Fibroblast of skin of right quadriceps (primary cell): ENCODE data around the gene KCNK10.

Source experiments
- DNase-seq: peaks from one replicate; pipeline ENCODE4 v3.0.0-alpha.2; 2013

The KCNK10 gene

DNA sequence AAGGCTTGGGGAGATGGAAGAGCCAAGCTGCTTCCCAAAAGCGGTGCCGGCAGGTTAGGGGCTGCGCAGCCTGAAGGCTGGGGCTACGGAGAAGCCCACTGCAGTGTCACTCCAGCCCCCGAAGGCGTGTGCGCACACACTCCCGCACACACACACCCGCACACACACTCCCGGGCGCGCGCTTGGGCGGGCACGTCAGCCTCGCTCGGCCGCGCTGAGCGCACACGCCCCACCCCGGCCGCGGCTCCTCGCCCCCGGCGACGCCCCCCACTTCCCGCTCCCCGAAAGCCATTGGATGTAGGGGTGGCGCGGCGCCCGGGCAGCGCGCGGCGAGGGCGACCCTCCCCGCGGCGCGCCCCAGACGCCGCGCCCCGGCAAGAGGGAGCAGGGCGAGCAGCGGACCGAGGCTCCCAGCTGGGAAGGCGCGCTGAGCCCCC lies at the start of gene KCNK10:
KCNK10 (minus strand) TSS at position 184 of the 437 bp plus-strand sequence. CDS start 471 bp downstream, outside the sequence.
- DNase-seq = no peak

- no peak for DNase-seq
Measured at GRCh38 chr14:88369496-88369895, 46.4 kb upstream of the KCNK10 start.

DNA sequence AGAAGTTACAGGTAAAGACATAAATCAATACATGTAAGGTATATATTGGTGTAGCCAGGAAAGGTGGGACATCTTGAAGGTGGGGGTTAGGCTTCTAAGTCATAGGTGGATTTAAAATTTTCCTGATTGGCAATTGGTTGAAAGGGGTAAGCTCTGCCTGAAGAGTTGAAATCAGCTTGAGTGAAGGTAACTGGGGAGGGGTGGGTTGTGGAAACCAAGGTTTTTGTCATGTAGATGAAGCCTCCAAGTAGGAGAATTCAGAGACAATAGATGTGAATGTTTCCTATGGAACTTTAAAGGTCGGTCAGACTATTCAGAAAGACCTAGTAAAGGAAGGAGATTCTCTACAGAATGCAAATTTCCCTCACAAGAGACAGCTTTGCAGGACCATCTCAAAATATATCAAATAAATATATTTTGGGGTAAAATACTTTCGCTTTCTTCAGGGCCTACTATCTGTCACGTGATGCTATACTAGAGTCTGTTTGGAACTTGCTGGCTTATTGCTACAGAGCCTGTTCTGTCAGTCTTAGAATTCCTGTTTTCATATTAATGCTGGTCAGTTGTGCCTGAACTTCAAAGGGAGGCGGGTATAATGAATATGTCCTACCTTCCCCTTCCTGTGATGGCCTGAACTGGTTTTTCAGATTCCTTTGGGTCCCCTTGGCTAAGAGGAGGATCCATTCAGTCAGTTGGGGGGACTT lies 41.8 kb upstream of the KCNK10 start:
- DNase-seq = no peak

DNA sequence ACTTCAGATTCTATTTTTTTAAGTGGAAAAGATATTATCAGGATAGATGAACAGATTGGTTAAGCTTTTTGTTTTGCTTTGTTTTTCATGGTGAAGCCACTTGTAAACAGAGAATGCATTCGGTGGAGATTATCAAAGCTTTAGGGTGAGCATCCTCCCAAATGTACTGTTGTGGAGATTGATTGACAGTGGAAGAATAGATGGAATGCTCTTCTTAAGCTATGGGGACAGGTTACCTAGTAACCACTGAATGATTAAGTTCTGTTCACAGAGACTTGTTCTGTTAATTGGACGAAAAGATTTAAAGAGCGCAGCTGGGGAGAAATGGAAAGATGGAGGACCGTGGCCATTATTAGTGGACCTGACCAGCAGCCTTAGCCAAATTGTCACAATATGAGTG lies 40.6 kb upstream of the KCNK10 start:
- no peak for DNase-seq

GRCh38 chr14:88359500-88359899 lies 36.4 kb upstream of the KCNK10 start:
- DNase-seq = no peak

DNA sequence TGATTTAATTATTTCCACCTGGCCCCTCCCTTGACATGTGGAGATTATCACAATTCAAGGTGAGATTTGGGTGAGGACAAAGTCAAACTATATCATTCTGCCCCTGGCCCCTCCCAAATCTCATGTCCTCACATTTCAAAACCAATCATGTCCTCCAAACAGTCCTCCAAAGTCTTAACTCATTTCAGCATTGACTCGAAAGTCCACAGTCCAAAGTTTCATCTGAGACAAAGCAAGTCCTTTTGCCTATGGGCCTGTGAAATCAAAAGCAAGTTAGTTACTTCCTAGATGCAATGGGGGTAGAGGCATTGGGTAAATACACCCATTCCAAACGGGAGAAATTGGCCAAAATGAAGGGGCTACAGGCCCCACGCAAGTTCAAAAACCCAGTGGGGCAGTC lies 31.3 kb upstream of the KCNK10 start:
- DNase-seq = no peak

DNA sequence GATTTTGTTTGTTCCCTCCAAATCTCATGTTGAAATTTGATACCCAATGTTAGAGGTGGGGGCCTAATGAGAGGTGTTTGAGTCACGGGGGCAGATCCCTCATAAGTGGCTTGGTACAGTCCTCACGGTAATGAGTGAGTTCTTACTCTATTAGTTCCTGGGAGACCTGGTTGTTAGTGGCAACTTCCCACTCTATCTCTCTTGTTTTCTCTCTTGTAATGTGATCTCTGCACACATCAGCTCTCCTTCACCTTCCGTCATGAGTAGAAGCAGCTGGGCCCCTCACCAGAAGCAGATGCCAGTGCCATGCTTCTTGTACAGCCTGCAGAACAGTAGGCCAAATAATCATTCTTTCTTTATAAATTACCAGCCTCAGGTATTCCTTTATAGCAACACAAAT lies 29.6 kb upstream of the KCNK10 start:
- DNase-seq = no peak

- no peak for DNase-seq
Measured at GRCh38 chr14:88351966-88352691, 29.1 kb upstream of the KCNK10 start.

DNA sequence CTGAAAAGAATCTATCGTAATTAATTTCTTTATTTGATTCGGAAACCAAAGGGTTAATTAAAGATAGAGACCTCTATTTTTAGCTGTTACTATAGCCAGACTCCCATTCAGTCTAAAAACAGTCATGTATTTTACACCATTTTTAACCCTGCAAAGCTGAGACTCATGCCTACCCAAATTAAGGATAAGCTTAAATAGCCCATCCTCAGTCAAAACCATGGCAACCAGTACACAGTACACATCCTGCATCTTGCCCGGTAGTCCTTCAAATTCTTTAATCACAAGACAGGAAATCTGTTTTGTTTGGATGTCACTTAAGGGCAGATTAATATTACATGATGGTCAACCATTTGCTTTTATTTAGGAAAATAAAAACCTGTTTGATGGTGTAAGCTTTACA lies 25.5 kb upstream of the KCNK10 start:
- no peak for DNase-seq

DNA sequence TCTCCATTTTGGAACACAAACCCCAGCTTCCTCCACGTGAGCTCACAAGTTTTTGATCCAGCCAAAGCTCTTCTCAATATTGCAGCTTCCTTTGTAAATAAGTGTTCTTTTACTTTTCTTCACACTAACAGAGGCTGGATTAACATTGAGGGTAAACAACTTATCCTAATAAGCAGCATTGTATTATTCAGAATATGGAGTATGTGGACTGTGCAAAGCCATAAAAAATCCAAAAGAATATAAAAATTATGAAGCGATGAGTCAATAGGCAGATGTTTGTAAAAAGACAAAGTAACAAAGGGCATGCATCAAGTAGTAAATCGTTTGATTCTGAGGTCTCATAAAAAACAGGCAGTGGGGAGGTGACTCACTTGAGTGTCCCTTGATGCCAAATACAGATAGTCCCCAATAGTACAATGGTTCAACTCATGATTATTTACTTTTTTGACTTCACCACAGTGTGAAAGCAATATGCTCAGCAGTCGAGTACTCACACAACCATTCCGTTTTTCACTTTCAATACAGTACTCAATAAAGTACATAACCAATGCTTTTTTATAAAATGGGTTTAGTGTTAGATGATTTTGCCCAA lies 23.1 kb upstream of the KCNK10 start:
- no peak for DNase-seq

DNA sequence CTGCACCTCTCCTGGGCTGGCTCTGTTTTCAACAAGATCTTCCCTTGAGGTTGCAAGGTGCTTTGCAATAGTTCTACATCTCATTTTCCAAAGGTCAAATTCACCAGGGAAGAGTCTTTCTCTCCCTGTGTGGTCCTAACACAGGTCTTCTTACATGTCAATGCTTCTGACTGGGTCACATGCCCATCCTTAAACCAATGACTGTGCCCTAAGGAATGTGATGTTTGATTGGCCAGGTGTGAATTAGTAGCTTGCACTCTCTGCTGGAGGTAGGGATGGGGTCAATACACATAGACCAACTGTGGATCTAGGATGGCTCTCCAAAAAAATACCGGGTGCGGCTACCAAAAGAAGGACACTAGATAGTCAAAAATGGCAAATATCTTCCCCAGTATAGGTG lies 19.9 kb upstream of the KCNK10 start:
- DNase-seq = no peak

GRCh38 chr14:88340357-88340756 lies 17.3 kb upstream of the KCNK10 start:
- DNase-seq = no peak

GRCh38 chr14:88333036-88333435 lies 10.0 kb upstream of the KCNK10 start:
- DNase-seq = no peak

DNA sequence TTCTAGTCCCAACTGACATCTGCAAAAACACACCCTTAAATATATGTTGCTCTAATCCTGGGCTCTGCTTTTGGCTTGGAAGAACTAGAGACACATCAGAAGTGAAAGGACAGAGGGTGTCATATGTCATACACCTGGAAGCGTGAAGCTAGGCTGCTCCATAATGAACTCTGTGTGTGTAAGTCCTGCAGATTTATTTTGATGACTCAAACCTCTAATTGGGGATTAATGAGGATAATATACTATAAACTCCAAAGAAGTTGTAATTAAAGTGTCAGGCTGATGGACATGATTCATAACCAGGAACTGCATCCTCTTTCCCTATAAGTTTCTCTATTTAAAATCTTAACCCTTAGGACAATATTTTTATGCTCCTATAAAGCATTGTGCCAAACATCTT lies 4.4 kb upstream of the KCNK10 start:
- no peak for DNase-seq

- DNase-seq = no peak
Measured at GRCh38 chr14:88326352-88327103, 3.5 kb upstream of the KCNK10 start.

DNA sequence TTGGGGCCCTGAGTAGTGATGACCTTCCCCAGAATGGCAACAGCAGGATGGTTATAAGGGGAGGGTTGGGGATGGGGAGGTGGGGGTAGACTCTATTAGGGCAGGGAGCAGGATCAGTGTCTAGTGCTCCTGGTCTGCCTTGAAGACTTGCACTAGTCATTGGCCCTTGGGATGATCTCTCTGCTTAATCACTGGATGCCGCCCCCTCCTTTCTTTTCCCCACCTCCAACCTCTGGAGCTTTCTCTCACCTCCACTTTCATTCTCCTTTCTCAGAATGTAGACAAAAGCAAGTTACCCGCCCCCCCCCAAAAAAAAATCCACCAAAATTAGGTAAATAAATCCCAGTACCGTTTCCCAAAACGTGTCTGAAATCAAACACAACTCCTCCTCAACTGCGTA lies 2.8 kb upstream of the KCNK10 start:
- DNase-seq = no peak

GRCh38 chr14:88324930-88325329 lies 1.9 kb upstream of the KCNK10 start:
- DNase-seq = no peak

DNA sequence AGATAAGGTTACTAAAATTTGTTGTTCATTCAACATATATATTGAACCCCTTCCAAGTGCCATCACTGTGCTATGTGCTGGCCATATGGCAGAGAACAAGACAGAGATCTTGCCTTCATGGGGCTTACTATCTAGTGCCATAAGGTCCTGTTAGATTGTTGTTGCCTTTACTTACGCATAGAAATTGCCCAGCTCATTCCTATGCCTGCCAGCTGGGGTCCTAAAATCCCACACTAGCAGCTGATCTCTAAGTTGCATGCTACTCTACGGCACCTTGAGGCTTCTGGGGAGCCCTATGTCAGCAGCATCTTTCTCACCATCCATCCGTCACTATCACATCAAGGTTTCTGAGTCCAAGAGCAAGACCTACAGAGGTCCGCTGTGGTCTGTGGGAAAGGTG lies 1.4 kb upstream of the KCNK10 start:
- no peak for DNase-seq

GRCh38 chr14:88323523-88324199 lies 592 bp upstream of the KCNK10 start:
- peak; percentile 4 for DNase-seq

- DNase-seq = no peak
Measured at GRCh38 chr14:88322504-88323085, 474 bp downstream of the KCNK10 start.

GRCh38 chr14:88321692-88322503 lies 1.2 kb downstream of the KCNK10 start:
- DNase-seq = no peak

DNA sequence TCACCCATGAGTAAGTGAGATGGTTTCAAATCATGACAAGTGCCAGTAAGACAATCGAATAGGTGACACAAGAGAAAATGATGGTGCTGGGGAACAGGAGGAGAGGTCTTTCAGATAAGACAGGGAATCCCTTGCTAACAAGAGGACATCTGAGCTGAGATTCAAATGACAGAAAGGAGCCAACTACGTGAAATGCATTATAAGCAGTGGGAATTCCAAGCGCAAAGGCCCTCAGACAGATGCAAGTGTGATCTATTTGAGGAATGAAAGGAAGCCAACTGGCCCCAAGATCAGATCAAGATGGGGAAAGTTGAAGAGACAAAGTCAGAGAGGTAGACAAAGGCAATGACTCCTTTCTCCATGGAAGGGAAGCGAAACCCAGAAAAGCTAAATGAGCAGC lies 4.7 kb downstream of the KCNK10 start:
- DNase-seq = no peak
